Endodermal cell (in vitro differentiated cells): Measurements from ENCODE around the gene SERPINA3. TPM values are rescaled to one million over a fixed set of nuclear protein-coding genes. Genes with fewer than 3 reads are reported as not detected.
"Not testable (repeated sequence)": the region's sequence is repeated elsewhere in the genome, so short reads cannot be mapped to it uniquely, and the experiment has no call there.

ENCODE experiments used
- DNase-seq: peaks from one replicate; pipeline ENCODE4 v3.0.0-alpha.2; 2017
- H3K27ac ChIP-seq: 2 replicates; pipeline ENCODE4 v1.5.1; 2013; ENCODE audit warnings: mild to moderate bottlenecking, low read depth, low read length, moderate library complexity
- H3K27me3 ChIP-seq: 2 replicates; pipeline ENCODE4 v1.6.1; 2013; ENCODE audit warnings: mild to moderate bottlenecking, low read length, moderate library complexity; ENCODE audit not compliant: insufficient read depth, control insufficient read depth, poor library complexity, severe bottlenecking
- H3K36me3 ChIP-seq: 2 replicates; pipeline ENCODE4 v1.7.0; 2013; ENCODE audit warnings: mild to moderate bottlenecking, low read length, moderate library complexity; ENCODE audit not compliant: control insufficient read depth, insufficient read depth
- H3K4me1 ChIP-seq: one replicate; pipeline ENCODE4 v1.7.0; 2013; ENCODE audit warnings: low read length; ENCODE audit not compliant: control insufficient read depth, insufficient read depth
- H3K4me3 ChIP-seq: 2 replicates; pipeline ENCODE4 v1.5.1; 2013; ENCODE audit warnings: mild to moderate bottlenecking, low read length, moderate library complexity
- H3K9ac ChIP-seq: 2 replicates; pipeline ENCODE4 v1.6.1; 2013; ENCODE audit warnings: mild to moderate bottlenecking, low read length, moderate library complexity; ENCODE audit not compliant: poor library complexity, severe bottlenecking; ENCODE audit errors: extremely low read depth
- H3K9me3 ChIP-seq: 2 replicates; pipeline ENCODE4 v1.6.1; 2013; ENCODE audit warnings: mild to moderate bottlenecking, low read length, moderate library complexity; ENCODE audit not compliant: control insufficient read depth
- H3K27ac Mint-ChIP-seq: 2 replicates; pipeline ENCODE4 v1.8.0; 2020; ENCODE audit warnings: mixed read lengths
- H3K27me3 Mint-ChIP-seq: 2 replicates; pipeline ENCODE4 v1.8.0; 2021; ENCODE audit warnings: mild to moderate bottlenecking, mixed read lengths; ENCODE audit not compliant: insufficient read depth
- H3K36me3 Mint-ChIP-seq: 2 replicates; pipeline ENCODE4 v1.8.0; 2020; ENCODE audit warnings: low read depth, mixed read lengths
- H3K4me1 Mint-ChIP-seq: 2 replicates; pipeline ENCODE4 v1.8.0; 2020; ENCODE audit warnings: mixed read lengths
- H3K4me3 Mint-ChIP-seq: 2 replicates; pipeline ENCODE4 v1.8.0; 2020; ENCODE audit warnings: mild to moderate bottlenecking, moderate library complexity, mixed read lengths
- H3K9me3 Mint-ChIP-seq: 2 replicates; pipeline ENCODE4 v1.8.0; 2020; ENCODE audit warnings: mild to moderate bottlenecking, mixed read lengths
- CTCF ChIP-seq: fragments of 200-600 bp; sonication (generic); conservative IDR thresholded peaks from 2 replicates; pipeline ENCODE4 v1.5.0; 2021; ENCODE audit warnings: antibody characterized with exemption, mild to moderate bottlenecking
- WGBS, 2 experiments: methylation state at CpG; one replicate each; pipeline versions ENCODE4 v1.1.5 to v1.1.7; 2013; ENCODE audit warnings: missing lambda C conversion rate in 2 of 2, mixed read lengths in 1 of 2; ENCODE audit not compliant: insufficient coverage in 1 of 2, insufficient read length in 1 of 2; 5-methylcytosine and 5-hydroxymethylcytosine counted together
- total RNA-seq, 2 donors: library from RNA; stranded (reverse); fragmentation: NEBNext Ultra II Directional in 1 of 2; extraction: Animal tissue kit (Norgen Biotek cat#: 25700) in 1 of 2; gene quantifications; 2 replicates in 1 of 2; 3 replicates in 1 of 2; pipeline ENCODE4 v1.2.1, GENCODE V29; 2021

SERPINA3 gene
- total RNA-seq, 2 donors from 2014 or later, result 0.27 TPM; not detected in 1

DNA sequence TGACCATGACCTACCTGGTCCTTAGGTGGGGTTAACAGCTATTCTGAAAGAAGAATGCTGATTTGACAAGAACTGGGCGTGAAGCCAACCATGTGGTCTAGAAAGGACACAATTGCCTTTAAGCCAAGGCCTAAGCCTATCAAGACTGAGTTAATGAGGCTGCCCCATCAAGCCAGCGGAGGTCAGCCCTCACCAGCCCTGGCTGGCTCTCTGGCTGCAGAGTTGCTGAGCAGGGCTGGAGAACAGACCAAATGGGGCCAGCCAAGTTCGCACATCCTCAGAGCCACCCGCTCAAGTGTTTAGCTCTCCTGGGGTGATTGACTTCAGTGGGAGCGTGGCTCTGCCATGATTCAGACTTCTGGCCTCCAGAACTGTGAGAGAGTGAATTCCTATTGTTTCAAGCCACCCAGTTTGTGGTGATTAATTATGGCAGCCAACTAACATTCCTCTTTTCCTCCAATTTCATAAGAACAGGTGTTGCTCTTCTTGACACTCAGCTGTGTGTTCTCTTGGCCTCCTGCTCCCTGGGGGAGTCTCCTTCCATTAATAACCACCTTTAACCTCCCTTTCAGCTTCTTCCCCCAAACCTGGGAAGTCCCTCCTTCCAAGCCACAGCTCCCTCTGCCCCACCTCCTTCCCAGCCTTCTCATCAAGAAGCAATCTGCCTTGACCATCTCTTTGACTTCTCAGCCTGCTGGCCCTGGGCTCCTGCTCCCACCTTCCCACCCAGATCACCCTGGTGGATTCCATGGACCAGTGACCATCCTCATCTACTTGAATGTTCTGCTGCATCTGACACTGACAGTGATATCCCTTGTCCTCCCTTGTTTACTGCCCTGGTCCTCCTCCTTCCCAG is 36.2 kb upstream of the SERPINA3 start:
- no peaks in the 10 kb centered on the region for H3K4me1 ChIP-seq
- H3K27me3 ChIP-seq, result peaks cover 40% of the 10 kb centered on the region
- H3K27ac Mint-ChIP-seq, result no peak overlapping the region
- no peak overlapping the region for H3K9ac ChIP-seq
- no peak overlapping the region for H3K4me3 ChIP-seq
- no peak overlapping the region for H3K4me3 Mint-ChIP-seq
- no peak for DNase-seq
- no peaks in the 10 kb centered on the region for H3K36me3 Mint-ChIP-seq
- 90 to 94% methylated on average over 5 of the region's 5 CpGs for WGBS, 2 experiments
- no peaks in the 10 kb centered on the region for H3K9me3 Mint-ChIP-seq
- peaks cover 5% of the 10 kb centered on the region for H3K9me3 ChIP-seq
- TF ChIP-seq CTCF, result no peak
- no peak overlapping the region for H3K27ac ChIP-seq
- no peaks in the 10 kb centered on the region for H3K4me1 Mint-ChIP-seq
- H3K27me3 Mint-ChIP-seq, result peaks cover 7% of the 10 kb centered on the region
- no peaks in the 10 kb centered on the region for H3K36me3 ChIP-seq

GRCh38 chr14:94577472-94577871 is 34.7 kb upstream of the SERPINA3 start:
- H3K9me3 Mint-ChIP-seq, H3K4me1 Mint-ChIP-seq, H3K27ac Mint-ChIP-seq, DNase-seq, H3K36me3 Mint-ChIP-seq, H3K9ac ChIP-seq, H3K4me3 ChIP-seq, H3K27me3 Mint-ChIP-seq, H3K4me3 Mint-ChIP-seq, H3K36me3 ChIP-seq, H3K4me1 ChIP-seq, H3K27ac ChIP-seq, H3K9me3 ChIP-seq: not testable (repeated sequence)
- H3K27me3 ChIP-seq, result peaks cover 40% of the 10 kb centered on the region

- peaks cover 2% of the 10 kb centered on the region for H3K9me3 Mint-ChIP-seq
- Histone ChIP-seq H3K9ac (no peak overlapping the region), H3K4me3 (no peak overlapping the region), H3K27me3 (peaks cover 40% of the 10 kb centered on the region), H3K9me3 (peaks cover 8% of the 10 kb centered on the region), H3K36me3 (no peaks in the 10 kb centered on the region), H3K27ac (no peak overlapping the region), H3K4me1 (no peaks in the 10 kb centered on the region)
- no peak for TF ChIP-seq CTCF
- no peak overlapping the region for H3K27ac Mint-ChIP-seq
- H3K4me3 Mint-ChIP-seq, result no peak overlapping the region
- no peak for DNase-seq
- H3K4me1 Mint-ChIP-seq, result no peaks in the 10 kb centered on the region
- WGBS, 2 experiments, result 89 to 90% methylated on average over 3 to 6 of the region's 6 CpGs
- peaks cover 7% of the 10 kb centered on the region for H3K27me3 Mint-ChIP-seq
- H3K36me3 Mint-ChIP-seq, result no peaks in the 10 kb centered on the region
These were observed 33.5 kb upstream of the SERPINA3 start for GRCh38 chr14:94578712-94579111.
